GM12878 (cell line): ENCODE results near the gene TIMM9. TPM values are rescaled to one million over a fixed set of nuclear protein-coding genes. Genes with fewer than 3 reads are reported as not detected.

Source experiments
- BCL11A ChIP-seq: IDR thresholded peaks from 2 replicates; pipeline ENCODE4 v1.6.1; 2011; ENCODE audit warnings: low read depth, low read length
- CBX5 ChIP-seq: sonication (generic); IDR thresholded peaks from 2 replicates; pipeline ENCODE4 v1.6.1; 2016; ENCODE audit warnings: low read depth, moderate library complexity, mild to moderate bottlenecking, inconsistent platforms
- CREB1 ChIP-seq: IDR thresholded peaks from 2 replicates; pipeline ENCODE4 v1.6.1; 2012; ENCODE audit warnings: low read depth, mild to moderate bottlenecking, inconsistent platforms
- EGR1 ChIP-seq, 2 experiments: IDR thresholded peaks; 1 replicate in 1 of 2; 2 replicates in 1 of 2; pipeline ENCODE4 v1.6.1; 2011 to 2012; ENCODE audit warnings: low read depth in 2 of 2, low read length in 2 of 2, borderline replicate concordance in 1 of 2, mild to moderate bottlenecking in 1 of 2, moderate library complexity in 1 of 2
- ETV6 ChIP-seq, 2 experiments: fragments of 450-650 bp in 1 of 2; IDR thresholded peaks in 1 of 2; conservative IDR thresholded peaks in 1 of 2; 2 replicates each; pipeline ENCODE4 v1.6.1; 2014; ENCODE audit warnings: antibody characterized with exemption in 1 of 2, borderline replicate concordance in 1 of 2, low read depth in 1 of 2, mild to moderate bottlenecking in 1 of 2, moderate library complexity in 1 of 2
- GATAD2B ChIP-seq: fragments of 450-650 bp; conservative IDR thresholded peaks from 2 replicates; pipeline ENCODE4 v1.6.1; 2017; ENCODE audit warnings: low read depth, mild to moderate bottlenecking, moderate library complexity
- JUND ChIP-seq: IDR thresholded peaks from 2 replicates; pipeline ENCODE4 v1.6.1; 2012; ENCODE audit warnings: low read depth, mild to moderate bottlenecking, low read length, improper control_type of control experiment, moderate library complexity
- MLLT1 ChIP-seq: fragments of 450-650 bp; IDR thresholded peaks from 2 replicates; pipeline ENCODE4 v1.6.1; 2016; ENCODE audit warnings: mild to moderate bottlenecking
- NFXL1 ChIP-seq: fragments of 450-650 bp; IDR thresholded peaks from 2 replicates; pipeline ENCODE4 v1.6.1; 2017; ENCODE audit warnings: antibody characterized with exemption, mild to moderate bottlenecking, borderline replicate concordance
- POLR2AphosphoS2 ChIP-seq: IDR thresholded peaks from 2 replicates; pipeline ENCODE4 v1.6.1; 2011; ENCODE audit warnings: low read depth, mild to moderate bottlenecking, low read length, improper control_type of control experiment, moderate library complexity
- REST ChIP-seq: IDR thresholded peaks from 2 replicates; pipeline ENCODE4 v1.6.1; 2012; ENCODE audit warnings: mild to moderate bottlenecking, low read depth, low read length
- STAT1 ChIP-seq: fragments of 450-650 bp; conservative IDR thresholded peaks from 2 replicates; pipeline ENCODE4 v1.6.1; 2014; ENCODE audit warnings: antibody characterized with exemption, mild to moderate bottlenecking
- YY1 ChIP-seq: IDR thresholded peaks from 2 replicates; pipeline ENCODE4 v1.6.1; 2011; ENCODE audit warnings: low read depth, mild to moderate bottlenecking, low read length
- ZNF622 ChIP-seq: fragments of 450-650 bp; IDR thresholded peaks from 2 replicates; pipeline ENCODE4 v1.6.1; 2017; ENCODE audit warnings: mild to moderate bottlenecking, inconsistent platforms
- ZZZ3 ChIP-seq: IDR thresholded peaks from 2 replicates; pipeline ENCODE4 v1.6.1; 2011; ENCODE audit warnings: low read depth; ENCODE audit not compliant: control insufficient read depth, insufficient read length
- polyA plus RNA-seq, 11 experiments: library from polyadenylated mRNA; depleted of rRNA in 4 of 11; unstranded in 6 of 11; stranded (reverse) in 5 of 11; fragments of >200 nt; fragmentation: Nextera tagmentation in 4 of 11; fragmentation: Illumina TruSeq in 1 of 11; extraction: Ambion mirVana in 4 of 11; extraction: Trizol in 1 of 11; gene quantifications; 1 replicate in 1 of 11; 2 replicates in 10 of 11; pipeline versions ENCODE4 v1.2.1 to v1.2.3, GENCODE V29; 2011 to 2016; ENCODE audit warnings: inconsistent platforms in 2 of 11, missing spikeins in 2 of 11, low read depth in 1 of 11
- total RNA-seq, 4 experiments: library from RNA; depleted of rRNA in 3 of 4; stranded (reverse); fragments of >200 nt in 3 of 4; fragmentation: Illumina TruSeq in 1 of 4; extraction: Trizol in 1 of 4; gene quantifications; 2 replicates each; pipeline versions ENCODE4 v1.2.1 to v1.2.3, GENCODE V29; 2013 to 2021
- TF ChIP-seq, protein P1 (sequence below): fragments of 150-350 bp; IDR thresholded peaks from 2 replicates; pipeline ENCODE4 v1.6.1; 2016; ENCODE audit warnings: low read depth, low read length
- TF ChIP-seq, protein P2 (sequence below): fragments of 450-650 bp; IDR thresholded peaks from 2 replicates; pipeline ENCODE4 v1.6.1; 2018; ENCODE audit warnings: mild to moderate bottlenecking, low read depth, moderate library complexity; ENCODE audit not compliant: partially characterized antibody

Gene TIMM9
- total and polyA plus RNA-seq, 10 of the 15 experiments (the other 5 are each of a cell fraction or from before 2014, with no cell fraction given), result 36.6 to 116 (median 62.0) TPM

DNA sequence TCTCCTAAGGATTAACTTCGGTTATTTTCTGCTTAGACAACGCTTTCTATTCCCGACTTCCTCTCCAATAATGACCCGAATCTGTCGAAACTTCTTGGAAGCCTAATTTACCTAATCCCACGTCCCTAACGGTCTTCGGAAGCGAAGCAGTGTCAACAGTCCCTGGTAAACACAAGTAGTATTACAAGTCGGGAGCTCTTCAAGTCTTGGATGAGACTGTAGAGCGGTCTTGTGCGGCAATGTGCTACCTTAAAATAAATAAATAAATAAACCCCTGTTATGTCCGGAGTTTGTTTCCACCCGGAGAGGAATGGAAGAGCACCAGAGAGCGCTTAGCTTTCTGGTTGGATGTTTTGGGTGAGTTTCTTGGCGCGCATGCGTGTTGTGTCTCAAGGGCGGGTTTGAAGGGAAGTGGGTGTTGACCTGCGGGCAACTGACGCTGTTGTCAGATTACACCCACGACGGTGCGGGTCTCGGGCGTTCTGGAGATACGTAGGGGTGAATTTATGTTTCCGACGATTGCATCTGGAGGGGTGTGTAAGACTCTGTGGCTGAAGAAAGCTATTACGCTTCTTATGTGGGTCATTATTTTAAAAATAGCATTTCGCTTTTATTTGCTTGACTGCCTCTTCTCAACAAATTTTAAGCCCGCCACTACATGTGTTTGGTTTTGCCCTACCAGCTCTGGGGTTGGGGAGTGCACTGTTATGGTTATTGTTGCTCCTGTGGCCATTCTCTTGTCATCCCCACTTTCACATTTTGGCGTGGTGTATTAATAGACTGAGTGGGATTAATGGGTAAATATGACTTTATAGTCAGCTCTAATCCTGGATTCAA lies at the start of gene TIMM9, which contains the start of gene KIAA0586 (continued):
- TF ChIP-seq, protein P1, sequence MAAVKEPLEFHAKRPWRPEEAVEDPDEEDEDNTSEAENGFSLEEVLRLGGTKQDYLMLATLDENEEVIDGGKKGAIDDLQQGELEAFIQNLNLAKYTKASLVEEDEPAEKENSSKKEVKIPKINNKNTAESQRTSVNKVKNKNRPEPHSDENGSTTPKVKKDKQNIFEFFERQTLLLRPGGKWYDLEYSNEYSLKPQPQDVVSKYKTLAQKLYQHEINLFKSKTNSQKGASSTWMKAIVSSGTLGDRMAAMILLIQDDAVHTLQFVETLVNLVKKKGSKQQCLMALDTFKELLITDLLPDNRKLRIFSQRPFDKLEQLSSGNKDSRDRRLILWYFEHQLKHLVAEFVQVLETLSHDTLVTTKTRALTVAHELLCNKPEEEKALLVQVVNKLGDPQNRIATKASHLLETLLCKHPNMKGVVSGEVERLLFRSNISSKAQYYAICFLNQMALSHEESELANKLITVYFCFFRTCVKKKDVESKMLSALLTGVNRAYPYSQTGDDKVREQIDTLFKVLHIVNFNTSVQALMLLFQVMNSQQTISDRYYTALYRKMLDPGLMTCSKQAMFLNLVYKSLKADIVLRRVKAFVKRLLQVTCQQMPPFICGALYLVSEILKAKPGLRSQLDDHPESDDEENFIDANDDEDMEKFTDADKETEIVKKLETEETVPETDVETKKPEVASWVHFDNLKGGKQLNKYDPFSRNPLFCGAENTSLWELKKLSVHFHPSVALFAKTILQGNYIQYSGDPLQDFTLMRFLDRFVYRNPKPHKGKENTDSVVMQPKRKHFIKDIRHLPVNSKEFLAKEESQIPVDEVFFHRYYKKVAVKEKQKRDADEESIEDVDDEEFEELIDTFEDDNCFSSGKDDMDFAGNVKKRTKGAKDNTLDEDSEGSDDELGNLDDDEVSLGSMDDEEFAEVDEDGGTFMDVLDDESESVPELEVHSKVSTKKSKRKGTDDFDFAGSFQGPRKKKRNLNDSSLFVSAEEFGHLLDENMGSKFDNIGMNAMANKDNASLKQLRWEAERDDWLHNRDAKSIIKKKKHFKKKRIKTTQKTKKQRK, result no peak; the same call in 1 of the 2 replicates
- TF ChIP-seq CREB1, result peak; percentile 68
- peak; percentile 63 for TF ChIP-seq MLLT1
- TF ChIP-seq YY1, result peak; percentile 87
- no peak for TF ChIP-seq STAT1
- TF ChIP-seq EGR1 (IDR thresholded peaks at IDR 0.05; ENCODE audit: borderline replicate concordance in 1 of 2, low read depth in 2 of 2, low read length in 2 of 2), result peak; percentile 26
- TF ChIP-seq NFXL1, result no peak
- no peak; the same call in 1 of the 2 replicates for TF ChIP-seq GATAD2B
- peak; percentile 95; the same call in 1 of the 2 replicates for TF ChIP-seq CBX5
- TF ChIP-seq JUND, result peak; percentile 84; the same call in 1 of the 2 replicates
- peak; percentile 76 for TF ChIP-seq ZZZ3
- 0 out of 2 replicates have a peak, but pooled peaks have one; percentile 51 for TF ChIP-seq POLR2AphosphoS2
- TF ChIP-seq BCL11A, result no peak
- TF ChIP-seq ZNF622, result no peak
- TF ChIP-seq, protein P2, sequence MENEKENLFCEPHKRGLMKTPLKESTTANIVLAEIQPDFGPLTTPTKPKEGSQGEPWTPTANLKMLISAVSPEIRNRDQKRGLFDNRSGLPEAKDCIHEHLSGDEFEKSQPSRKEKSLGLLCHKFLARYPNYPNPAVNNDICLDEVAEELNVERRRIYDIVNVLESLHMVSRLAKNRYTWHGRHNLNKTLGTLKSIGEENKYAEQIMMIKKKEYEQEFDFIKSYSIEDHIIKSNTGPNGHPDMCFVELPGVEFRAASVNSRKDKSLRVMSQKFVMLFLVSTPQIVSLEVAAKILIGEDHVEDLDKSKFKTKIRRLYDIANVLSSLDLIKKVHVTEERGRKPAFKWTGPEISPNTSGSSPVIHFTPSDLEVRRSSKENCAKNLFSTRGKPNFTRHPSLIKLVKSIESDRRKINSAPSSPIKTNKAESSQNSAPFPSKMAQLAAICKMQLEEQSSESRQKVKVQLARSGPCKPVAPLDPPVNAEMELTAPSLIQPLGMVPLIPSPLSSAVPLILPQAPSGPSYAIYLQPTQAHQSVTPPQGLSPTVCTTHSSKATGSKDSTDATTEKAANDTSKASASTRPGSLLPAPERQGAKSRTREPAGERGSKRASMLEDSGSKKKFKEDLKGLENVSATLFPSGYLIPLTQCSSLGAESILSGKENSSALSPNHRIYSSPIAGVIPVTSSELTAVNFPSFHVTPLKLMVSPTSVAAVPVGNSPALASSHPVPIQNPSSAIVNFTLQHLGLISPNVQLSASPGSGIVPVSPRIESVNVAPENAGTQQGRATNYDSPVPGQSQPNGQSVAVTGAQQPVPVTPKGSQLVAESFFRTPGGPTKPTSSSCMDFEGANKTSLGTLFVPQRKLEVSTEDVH, result peak; percentile 93
- no peak for TF ChIP-seq ETV6 (conservative IDR thresholded peaks at IDR 0.05 in 1 of 2, IDR thresholded peaks at IDR 0.05 in 1 of 2; ENCODE audit: borderline replicate concordance in 1 of 2, low read depth in 1 of 2)
- TF ChIP-seq REST, result no peak
